ENCODE data around the gene SLC12A1.

GRCh38 chr15:48267766-48268165 lies 61.7 kb downstream of the SLC12A1 start:
- TF ChIP-seq JUND (IDR thresholded peaks at IDR 0.05) (no peak), CTCF (IDR thresholded peaks at IDR 0.05) (no peak), EP300 (IDR thresholded peaks at IDR 0.05; ENCODE audit: borderline replicate concordance in 1 of 2, low read depth in 1 of 2, low read length in 1 of 2) (no peak)
- TF ChIP-seq, protein P1, sequence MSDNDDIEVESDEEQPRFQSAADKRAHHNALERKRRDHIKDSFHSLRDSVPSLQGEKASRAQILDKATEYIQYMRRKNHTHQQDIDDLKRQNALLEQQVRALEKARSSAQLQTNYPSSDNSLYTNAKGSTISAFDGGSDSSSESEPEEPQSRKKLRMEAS (IDR thresholded peaks at IDR 0.05; ENCODE audit: low read depth) = no peak
